Brain microvascular endothelial cell (primary cell): ENCODE data around the gene MCC.
A peak's percentile ranks its signal among the peaks of the same experiment; 100 is the strongest.

Experiments used
- DNase-seq: peaks from one replicate; pipeline ENCODE4 v3.0.0-alpha.2; 2020
- H3K27ac ChIP-seq: fragments of 250-450 bp; sonication (Bioruptor Pico); 2 replicates; pipeline ENCODE4 v1.5.1; 2020; ENCODE audit warnings: mild to moderate bottlenecking, moderate library complexity
- H3K27me3 ChIP-seq: fragments of 250-450 bp; sonication (Bioruptor Pico); replicated peaks from 2 replicates; pipeline ENCODE4 v1.5.1; 2020; ENCODE audit warnings: mild to moderate bottlenecking
- H3K36me3 ChIP-seq: fragments of 250-450 bp; sonication (Bioruptor Pico); replicated peaks from 2 replicates; pipeline ENCODE4 v1.5.1; 2020; ENCODE audit warnings: mild to moderate bottlenecking
- H3K4me3 ChIP-seq: 2 replicates; pipeline ENCODE4 v1.5.1; 2011; ENCODE audit warnings: low read depth, mild to moderate bottlenecking, control low read depth, low read length, moderate library complexity
- in situ Hi-C: cut with HindIII; loops from 2 replicates; pipeline ENCODE4 v1.10.0; 2017; ENCODE audit warnings: low sequenced_read_pairs, low pct_ligation_motif_present
- TF ChIP-seq, protein P1 (sequence below): IDR thresholded peaks from 2 replicates; pipeline ENCODE4 v1.5.1; 2011; ENCODE audit warnings: low read depth, mild to moderate bottlenecking, moderate library complexity, low read length, control low read depth, inconsistent platforms; ENCODE audit errors: missing control alignments

The MCC gene

GRCh38 chr5:113128082-113128481 is 360.2 kb downstream of the MCC start:
- no peak for DNase-seq
- H3K27ac ChIP-seq: no peak overlapping the region
- no peaks in the 10 kb centered on the region for H3K27me3 ChIP-seq
- TF ChIP-seq, protein P1, sequence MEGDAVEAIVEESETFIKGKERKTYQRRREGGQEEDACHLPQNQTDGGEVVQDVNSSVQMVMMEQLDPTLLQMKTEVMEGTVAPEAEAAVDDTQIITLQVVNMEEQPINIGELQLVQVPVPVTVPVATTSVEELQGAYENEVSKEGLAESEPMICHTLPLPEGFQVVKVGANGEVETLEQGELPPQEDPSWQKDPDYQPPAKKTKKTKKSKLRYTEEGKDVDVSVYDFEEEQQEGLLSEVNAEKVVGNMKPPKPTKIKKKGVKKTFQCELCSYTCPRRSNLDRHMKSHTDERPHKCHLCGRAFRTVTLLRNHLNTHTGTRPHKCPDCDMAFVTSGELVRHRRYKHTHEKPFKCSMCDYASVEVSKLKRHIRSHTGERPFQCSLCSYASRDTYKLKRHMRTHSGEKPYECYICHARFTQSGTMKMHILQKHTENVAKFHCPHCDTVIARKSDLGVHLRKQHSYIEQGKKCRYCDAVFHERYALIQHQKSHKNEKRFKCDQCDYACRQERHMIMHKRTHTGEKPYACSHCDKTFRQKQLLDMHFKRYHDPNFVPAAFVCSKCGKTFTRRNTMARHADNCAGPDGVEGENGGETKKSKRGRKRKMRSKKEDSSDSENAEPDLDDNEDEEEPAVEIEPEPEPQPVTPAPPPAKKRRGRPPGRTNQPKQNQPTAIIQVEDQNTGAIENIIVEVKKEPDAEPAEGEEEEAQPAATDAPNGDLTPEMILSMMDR: no peak
- in situ Hi-C loops: no loop called here
- H3K4me3 ChIP-seq: no peak overlapping the region
- H3K36me3 ChIP-seq: no peaks in the 10 kb centered on the region

DNA sequence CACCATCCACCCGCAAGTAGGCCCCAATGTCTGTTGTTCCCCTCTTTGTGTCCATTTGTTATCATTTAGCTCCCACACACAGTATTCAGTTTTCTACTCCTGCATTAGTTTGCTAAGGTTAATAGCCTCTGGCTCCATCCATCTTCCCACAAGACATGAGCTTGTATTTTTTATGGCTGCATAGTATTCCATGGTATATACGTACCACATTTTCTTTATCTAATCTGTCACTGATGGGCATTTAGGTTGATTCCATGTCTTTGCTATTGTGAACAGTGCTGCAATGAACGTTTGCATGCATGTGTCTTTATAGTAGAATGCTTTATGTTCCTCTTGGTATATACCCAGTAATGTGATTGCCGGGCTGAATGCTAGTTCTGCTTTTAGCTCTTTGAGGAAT is 361.2 kb downstream of the MCC start:
- no peaks in the 10 kb centered on the region for H3K36me3 ChIP-seq
- H3K27ac ChIP-seq: no peak overlapping the region
- in situ Hi-C loops: no loop called here
- no peak overlapping the region for H3K4me3 ChIP-seq
- H3K27me3 ChIP-seq: no peaks in the 10 kb centered on the region
- no peak for DNase-seq
- TF ChIP-seq, protein P1: no peak

GRCh38 chr5:113125371-113125770 is 362.9 kb downstream of the MCC start:
- TF ChIP-seq, protein P1: no peak
- DNase-seq: no peak
- in situ Hi-C loops: no loop called here

GRCh38 chr5:113124914-113125313 is 363.3 kb downstream of the MCC start:
- in situ Hi-C loops: no loop called here
- no peaks in the 10 kb centered on the region for H3K36me3 ChIP-seq
- TF ChIP-seq, protein P1: no peak
- no peak overlapping the region for H3K27ac ChIP-seq
- H3K27me3 ChIP-seq: no peaks in the 10 kb centered on the region
- no peak overlapping the region for H3K4me3 ChIP-seq
- DNase-seq: no peak

More at GRCh38 chr5:113125371-113125770, 362.9 kb downstream of the MCC start:
- H3K4me3 ChIP-seq: no peak overlapping the region
- H3K27me3 ChIP-seq: no peaks in the 10 kb centered on the region
- H3K27ac ChIP-seq: no peak overlapping the region
- H3K36me3 ChIP-seq: no peaks in the 10 kb centered on the region

DNA sequence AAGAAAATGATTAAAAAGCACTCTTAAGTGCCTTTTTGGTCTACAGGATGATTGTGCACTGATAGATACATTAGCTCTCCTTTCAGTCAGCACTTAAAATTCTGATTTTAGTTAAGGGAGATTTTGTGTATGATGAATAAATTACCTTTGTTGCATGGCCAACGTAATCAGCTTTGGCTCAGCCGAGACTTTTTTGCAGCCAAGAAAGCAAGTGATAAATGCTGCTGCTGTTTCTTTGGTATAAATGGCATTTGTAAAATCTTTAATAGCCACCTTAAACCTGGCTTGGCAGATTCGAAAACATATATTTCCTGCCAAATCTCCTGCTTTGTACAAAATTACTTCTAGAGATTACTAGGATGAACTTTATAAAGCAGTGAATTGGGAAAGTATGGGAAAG is 364.0 kb downstream of the MCC start:
- no peaks in the 10 kb centered on the region for H3K36me3 ChIP-seq
- TF ChIP-seq, protein P1: no peak
- H3K27me3 ChIP-seq: no peaks in the 10 kb centered on the region
- no peak overlapping the region for H3K4me3 ChIP-seq
- H3K27ac ChIP-seq: no peak overlapping the region
- in situ Hi-C loops: no loop called here
- DNase-seq: no peak

DNA sequence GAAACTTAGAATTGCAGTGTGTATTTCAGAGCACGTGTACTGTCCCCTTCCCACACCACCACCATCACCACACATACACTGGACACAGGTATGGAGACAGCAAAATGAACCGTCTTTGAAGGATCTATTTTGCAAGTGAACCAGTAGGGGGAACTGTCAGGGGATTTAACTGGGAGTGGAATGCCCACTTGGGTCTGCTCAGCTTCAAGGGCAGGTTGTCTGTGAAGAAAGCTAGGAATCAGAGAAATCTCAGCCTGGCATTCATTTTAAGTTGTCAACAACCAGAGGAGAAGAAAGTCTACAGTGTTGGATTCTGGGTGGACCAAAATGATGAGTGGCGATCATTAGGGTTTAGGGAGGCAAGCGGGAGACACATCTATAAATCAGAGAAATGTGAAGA is 364.6 kb downstream of the MCC start:
- Histone ChIP-seq H3K36me3 (no peaks in the 10 kb centered on the region), H3K27ac (no peak overlapping the region), H3K4me3 (no peak overlapping the region), H3K27me3 (no peaks in the 10 kb centered on the region)
- TF ChIP-seq, protein P1: peak; percentile 54
- in situ Hi-C loops: no loop called here
- no peak for DNase-seq
